HEK293T (cell line): Measurements from ENCODE around the gene ZNF534.
"Not testable (repeated sequence)": the region's sequence is repeated elsewhere in the genome, so short reads cannot be mapped to it uniquely, and the experiment has no call there.

Source experiments
- BHLHE40 ChIP-seq: fragments of 450-650 bp; IDR thresholded peaks from 2 replicates; pipeline ENCODE4 v1.6.1; 2016; ENCODE audit warnings: mild to moderate bottlenecking, moderate library complexity, borderline replicate concordance
- ELF4 ChIP-seq: fragments of 450-650 bp; IDR thresholded peaks from 2 replicates; pipeline ENCODE4 v1.6.1; 2017; ENCODE audit warnings: antibody characterized with exemption
- FOXA1 ChIP-seq: fragments of 450-650 bp; IDR thresholded peaks from 2 replicates; pipeline ENCODE4 v1.6.1; 2016; ENCODE audit warnings: mild to moderate bottlenecking
- FOXK2 ChIP-seq: fragments of 450-650 bp; IDR thresholded peaks from 2 replicates; pipeline ENCODE4 v1.6.1; 2016; ENCODE audit warnings: mild to moderate bottlenecking
- NFRKB ChIP-seq: fragments of 450-650 bp; IDR thresholded peaks from 2 replicates; pipeline ENCODE4 v1.6.1; 2016; ENCODE audit warnings: mild to moderate bottlenecking, moderate library complexity
- SP1 ChIP-seq: fragments of 450-650 bp; IDR thresholded peaks from 2 replicates; pipeline ENCODE4 v1.6.1; 2017
- SUZ12 ChIP-seq: fragments of 450-650 bp; IDR thresholded peaks from 2 replicates; pipeline ENCODE4 v1.6.1; 2016; ENCODE audit warnings: mild to moderate bottlenecking

DNA sequence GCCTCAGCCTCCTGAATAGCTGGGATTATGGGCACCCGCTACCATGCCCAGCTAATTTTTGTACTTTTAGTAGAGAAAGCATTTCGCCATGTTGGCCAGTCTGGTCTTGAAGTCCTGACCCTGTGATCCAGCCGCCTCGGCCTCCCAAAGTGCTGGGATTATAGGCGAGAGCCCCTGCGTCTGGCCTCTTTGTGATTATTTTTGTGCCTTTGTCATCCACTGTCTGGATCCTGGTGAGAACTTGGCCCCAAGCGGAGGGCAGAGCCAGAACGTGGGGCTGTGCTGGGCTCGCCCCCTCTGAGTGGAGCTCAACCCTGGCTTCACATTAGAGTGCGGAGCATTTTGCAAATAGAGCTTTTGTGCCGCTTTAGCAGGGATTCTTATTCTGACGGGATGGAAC, 72.0 kb downstream of the ZNF534 start:
- TF ChIP-seq FOXA1, NFRKB, BHLHE40, SUZ12, SP1, ELF4, FOXK2: not testable (repeated sequence)
